ENCODE measurements around the gene PDCD11. TPM values are rescaled to one million over a fixed set of nuclear protein-coding genes. Genes with fewer than 3 reads are reported as not detected.

PDCD11 gene
- total RNA-seq, 1 experiment from 2014 or later = 106 TPM

DNA sequence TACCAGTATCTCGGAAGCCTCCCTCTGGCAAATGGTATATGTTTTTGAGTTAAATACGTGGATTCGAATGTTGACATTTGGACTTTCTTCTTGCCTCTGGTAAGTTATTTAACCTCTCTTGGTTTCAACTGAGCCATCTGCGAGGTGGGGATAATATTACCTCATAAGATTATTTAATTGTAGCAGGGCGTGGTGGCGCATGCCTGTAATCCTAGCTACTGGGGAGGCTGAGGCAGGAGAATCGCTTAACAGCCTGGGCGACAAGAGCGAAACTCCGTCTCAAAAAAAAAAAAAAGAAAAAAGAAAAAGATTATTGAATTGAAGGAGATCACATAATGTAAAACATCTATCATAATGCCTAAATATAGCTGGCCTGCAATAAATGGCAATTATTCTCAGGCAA, 29.0 kb upstream of the PDCD11 start:
- H3K9me2 ChIP-seq (ENCODE audit: insufficient read depth) = no peaks in the 10 kb centered on the region
- TSS peak; percentile 99 for BruUV-seq (replicated peaks)
- DNase-seq (ENCODE audit: low read depth, low spot score) = no peak
- H3K9ac ChIP-seq (ENCODE audit: low read length) = peak overlapping the region; percentile 75
- no peaks in the 10 kb centered on the region for H4K20me1 ChIP-seq (ENCODE audit: insufficient read depth)
- H3K4me1 ChIP-seq (ENCODE audit: control insufficient read depth in 1 of 2, insufficient read depth in 2 of 2, low read length in 2 of 2) = peaks cover 7 to 13% of the 10 kb centered on the region in 2 experiments; a peak in 3 of 4 replicates
- peak overlapping the region; percentile 37 for H2AFZ ChIP-seq (ENCODE audit: low read depth, low read length, poor library complexity, severe bottlenecking)
- H3K27ac ChIP-seq (ENCODE audit: low read depth, low read length) = peak overlapping the region; percentile 80
- H3K4me3 ChIP-seq (replicated peaks in 1 of 2; ENCODE audit: low read depth in 1 of 2, low read length in 2 of 2) = peak overlapping the region; percentile 73 to 93
- intact Hi-C loops (cut with micrococcal nuclease) = no loop called here
- peaks cover 25% of the 10 kb centered on the region for H3K79me2 ChIP-seq (ENCODE audit: insufficient read depth, low read length)
- TF ChIP-seq, protein P1, sequence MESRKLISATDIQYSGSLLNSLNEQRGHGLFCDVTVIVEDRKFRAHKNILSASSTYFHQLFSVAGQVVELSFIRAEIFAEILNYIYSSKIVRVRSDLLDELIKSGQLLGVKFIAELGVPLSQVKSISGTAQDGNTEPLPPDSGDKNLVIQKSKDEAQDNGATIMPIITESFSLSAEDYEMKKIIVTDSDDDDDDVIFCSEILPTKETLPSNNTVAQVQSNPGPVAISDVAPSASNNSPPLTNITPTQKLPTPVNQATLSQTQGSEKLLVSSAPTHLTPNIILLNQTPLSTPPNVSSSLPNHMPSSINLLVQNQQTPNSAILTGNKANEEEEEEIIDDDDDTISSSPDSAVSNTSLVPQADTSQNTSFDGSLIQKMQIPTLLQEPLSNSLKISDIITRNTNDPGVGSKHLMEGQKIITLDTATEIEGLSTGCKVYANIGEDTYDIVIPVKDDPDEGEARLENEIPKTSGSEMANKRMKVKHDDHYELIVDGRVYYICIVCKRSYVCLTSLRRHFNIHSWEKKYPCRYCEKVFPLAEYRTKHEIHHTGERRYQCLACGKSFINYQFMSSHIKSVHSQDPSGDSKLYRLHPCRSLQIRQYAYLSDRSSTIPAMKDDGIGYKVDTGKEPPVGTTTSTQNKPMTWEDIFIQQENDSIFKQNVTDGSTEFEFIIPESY (IDR thresholded peaks at IDR 0.05; ENCODE audit: extremely low read depth, insufficient replicate concordance, low read length) = no peak
- TF ChIP-seq ZNF274 (IDR thresholded peaks at IDR 0.05; ENCODE audit: low read depth, low read length) (no peak), CEBPB (IDR thresholded peaks at IDR 0.05; ENCODE audit: low read depth) (0 out of 2 replicates have a peak, but pooled peaks have one; percentile 52), ZFX (IDR thresholded peaks at IDR 0.05) (no peak), TCF7L2 (IDR thresholded peaks at IDR 0.05; ENCODE audit: borderline replicate concordance, extremely low read depth, insufficient read depth, insufficient read length) (no peak)
- peak overlapping the region; percentile 69 for H3K4me2 ChIP-seq (ENCODE audit: low read length)
- ATAC-seq = no peak
- CTCF ChIA-PET = no interaction called here
- H3K36me3 ChIP-seq (ENCODE audit: control insufficient read depth in 1 of 2, insufficient read depth in 2 of 2, low read length in 2 of 2) = no peaks in the 10 kb centered on the region
- RAD21 ChIA-PET (ENCODE audit: low non-redundant PET in 1 of 2, low total read pairs in 2 of 2, uncharacterized antibody in 2 of 2, unreplicated experiment in 2 of 2) = no interaction called here
- POLR2A ChIA-PET = interaction anchor here (0.7 to 1.9 kb wide), 3 partner anchors 12 to 538 kb away, joined by 3 to 4 read pairs (median 3); no protein-coding TSS in a partner anchor
- no peaks in the 10 kb centered on the region for H3K27me3 ChIP-seq (ENCODE audit: insufficient read depth, low read length)
- no peaks in the 10 kb centered on the region for H3K9me3 ChIP-seq (ENCODE audit: control insufficient read depth in 1 of 2, insufficient read depth in 1 of 2, low read depth in 1 of 2, low read length in 2 of 2)
